ENCODE data around the gene LYRM1.

DNA sequence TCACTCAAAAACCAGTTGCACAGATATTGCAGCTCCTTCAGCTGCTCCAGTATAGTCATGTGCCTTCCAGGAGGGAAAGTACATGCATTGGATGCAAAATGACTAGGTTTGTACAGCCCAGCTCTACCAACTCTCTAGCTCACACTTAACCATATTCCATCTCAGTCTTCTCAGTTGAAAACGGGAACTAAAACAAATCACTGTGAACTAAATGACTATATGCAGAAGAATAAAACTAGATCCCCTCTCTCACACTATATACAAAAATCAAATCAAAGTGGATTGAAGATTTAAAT is 25.3 kb upstream of the LYRM1 start:
- no peak for TF ChIP-seq EZH2 (IDR thresholded peaks at IDR 0.05; ENCODE audit: insufficient read depth, low read length)
- TF ChIP-seq, protein P1, sequence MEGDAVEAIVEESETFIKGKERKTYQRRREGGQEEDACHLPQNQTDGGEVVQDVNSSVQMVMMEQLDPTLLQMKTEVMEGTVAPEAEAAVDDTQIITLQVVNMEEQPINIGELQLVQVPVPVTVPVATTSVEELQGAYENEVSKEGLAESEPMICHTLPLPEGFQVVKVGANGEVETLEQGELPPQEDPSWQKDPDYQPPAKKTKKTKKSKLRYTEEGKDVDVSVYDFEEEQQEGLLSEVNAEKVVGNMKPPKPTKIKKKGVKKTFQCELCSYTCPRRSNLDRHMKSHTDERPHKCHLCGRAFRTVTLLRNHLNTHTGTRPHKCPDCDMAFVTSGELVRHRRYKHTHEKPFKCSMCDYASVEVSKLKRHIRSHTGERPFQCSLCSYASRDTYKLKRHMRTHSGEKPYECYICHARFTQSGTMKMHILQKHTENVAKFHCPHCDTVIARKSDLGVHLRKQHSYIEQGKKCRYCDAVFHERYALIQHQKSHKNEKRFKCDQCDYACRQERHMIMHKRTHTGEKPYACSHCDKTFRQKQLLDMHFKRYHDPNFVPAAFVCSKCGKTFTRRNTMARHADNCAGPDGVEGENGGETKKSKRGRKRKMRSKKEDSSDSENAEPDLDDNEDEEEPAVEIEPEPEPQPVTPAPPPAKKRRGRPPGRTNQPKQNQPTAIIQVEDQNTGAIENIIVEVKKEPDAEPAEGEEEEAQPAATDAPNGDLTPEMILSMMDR (IDR thresholded peaks at IDR 0.05; ENCODE audit: insufficient read depth, low read depth, low read length) = no peak
